Measurements from ENCODE around the gene HOXD8.

HOXD8 gene

GRCh38 chr2:176128982-176129796 lies at the start of gene HOXD8:
HOXD8 (plus strand) TSS chr2:176129705; CDS start chr2:176130367, 662 bp downstream.
- no peak for DNase-seq (ENCODE audit: low read depth in 2 of 3, low spot score in 1 of 3)

GRCh38 chr2:176079831-176080539 lies 49.5 kb upstream of the HOXD8 start:
- DNase-seq (ENCODE audit: low read depth in 2 of 3, low spot score in 1 of 3), result no peak

GRCh38 chr2:176080540-176081375 lies 48.7 kb upstream of the HOXD8 start:
- DNase-seq (ENCODE audit: low read depth in 2 of 3, low spot score in 1 of 3), result no peak

- no peak for DNase-seq (ENCODE audit: low read depth in 2 of 3, low spot score in 1 of 3)
Observed at GRCh38 chr2:176081376-176081836, 48.1 kb upstream of the HOXD8 start.

GRCh38 chr2:176081837-176082524 lies 47.5 kb upstream of the HOXD8 start:
- DNase-seq (ENCODE audit: low read depth in 2 of 3, low spot score in 1 of 3), result no peak

- no peak for DNase-seq (ENCODE audit: low read depth in 2 of 3, low spot score in 1 of 3)
Observed at GRCh38 chr2:176082525-176082823, 47.0 kb upstream of the HOXD8 start.

- no peak for DNase-seq (ENCODE audit: low read depth in 2 of 3, low spot score in 1 of 3)
Observed at GRCh38 chr2:176082824-176083751, 46.4 kb upstream of the HOXD8 start.

- no peak for DNase-seq (ENCODE audit: low read depth in 2 of 3, low spot score in 1 of 3)
Observed at GRCh38 chr2:176083796-176084261, 45.7 kb upstream of the HOXD8 start, which contains the start of gene EVX2. EVX2 (minus strand) TSS chr2:176083962; CDS start chr2:176083776, 186 bp downstream.

GRCh38 chr2:176084611-176085119 lies 44.8 kb upstream of the HOXD8 start:
- DNase-seq (ENCODE audit: low read depth in 2 of 3, low spot score in 1 of 3), result no peak

GRCh38 chr2:176085120-176085788 lies 44.3 kb upstream of the HOXD8 start:
- DNase-seq (ENCODE audit: low read depth in 2 of 3, low spot score in 1 of 3), result no peak

GRCh38 chr2:176085861-176086771 lies 43.4 kb upstream of the HOXD8 start:
- no peak for DNase-seq (ENCODE audit: low read depth in 2 of 3, low spot score in 1 of 3)

- no peak for DNase-seq (ENCODE audit: low read depth in 2 of 3, low spot score in 1 of 3)
Observed at GRCh38 chr2:176087330-176088047, 42.0 kb upstream of the HOXD8 start.

GRCh38 chr2:176088048-176088936 lies 41.2 kb upstream of the HOXD8 start:
- no peak for DNase-seq (ENCODE audit: low read depth in 2 of 3, low spot score in 1 of 3)

- no peak for DNase-seq (ENCODE audit: low read depth in 2 of 3, low spot score in 1 of 3)
Observed at GRCh38 chr2:176088937-176089842, 40.3 kb upstream of the HOXD8 start.

- DNase-seq (ENCODE audit: low read depth in 2 of 3, low spot score in 1 of 3), result no peak
Observed at GRCh38 chr2:176089843-176090395, 39.6 kb upstream of the HOXD8 start.

Data from stimulated activated CD4-positive, alpha-beta T cell treated with anti-CD3 and anti-CD28 coated beads, Interleukin-12 subunit alpha, Interleukin-12 subunit beta, amount 100 ng/mL, for 48 hours (primary cell).